ENCODE measurements around the gene RFC3.

The RFC3 gene

DNA sequence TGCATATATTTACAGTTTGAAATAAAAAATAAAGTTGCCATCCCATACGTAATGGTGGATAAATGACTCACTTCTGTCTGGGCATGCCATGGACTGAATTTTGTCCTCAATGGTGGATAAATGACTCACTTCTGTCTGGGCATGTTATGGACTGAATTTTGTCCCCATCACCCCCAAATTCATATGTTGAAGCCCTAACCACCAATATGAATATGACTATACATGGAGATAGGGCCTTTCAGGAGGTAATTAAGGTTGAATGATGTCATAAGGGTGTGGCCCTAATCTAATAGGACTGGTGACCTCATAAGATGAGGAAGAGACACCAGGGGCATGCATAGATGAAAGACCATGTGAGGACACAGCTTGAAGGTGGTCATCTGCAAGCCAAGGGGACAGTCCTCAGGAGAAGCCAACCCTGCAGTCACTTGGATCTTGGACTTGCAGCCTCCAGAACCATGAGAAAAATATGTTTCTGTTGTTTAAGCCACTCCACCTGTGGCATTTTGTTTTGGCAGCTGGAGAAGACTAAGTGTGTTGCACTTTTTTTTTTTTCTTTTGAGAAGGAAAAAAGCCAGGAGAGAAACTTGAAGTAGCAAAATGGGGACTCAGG, 41.8 kb downstream of the RFC3 start:
- Histone ChIP-seq H3K4me3 (replicated peaks; ENCODE audit: insufficient read depth, low read length) (no peak overlapping the region), H3K27ac (replicated peaks) (no peak overlapping the region), H3K27me3 (ENCODE audit: insufficient read depth, poor library complexity, severe bottlenecking) (no peaks in the 10 kb centered on the region)
- no peak for DNase-seq (ENCODE audit: low read depth in 1 of 2, low spot score in 1 of 2)
- TF ChIP-seq, protein P1, sequence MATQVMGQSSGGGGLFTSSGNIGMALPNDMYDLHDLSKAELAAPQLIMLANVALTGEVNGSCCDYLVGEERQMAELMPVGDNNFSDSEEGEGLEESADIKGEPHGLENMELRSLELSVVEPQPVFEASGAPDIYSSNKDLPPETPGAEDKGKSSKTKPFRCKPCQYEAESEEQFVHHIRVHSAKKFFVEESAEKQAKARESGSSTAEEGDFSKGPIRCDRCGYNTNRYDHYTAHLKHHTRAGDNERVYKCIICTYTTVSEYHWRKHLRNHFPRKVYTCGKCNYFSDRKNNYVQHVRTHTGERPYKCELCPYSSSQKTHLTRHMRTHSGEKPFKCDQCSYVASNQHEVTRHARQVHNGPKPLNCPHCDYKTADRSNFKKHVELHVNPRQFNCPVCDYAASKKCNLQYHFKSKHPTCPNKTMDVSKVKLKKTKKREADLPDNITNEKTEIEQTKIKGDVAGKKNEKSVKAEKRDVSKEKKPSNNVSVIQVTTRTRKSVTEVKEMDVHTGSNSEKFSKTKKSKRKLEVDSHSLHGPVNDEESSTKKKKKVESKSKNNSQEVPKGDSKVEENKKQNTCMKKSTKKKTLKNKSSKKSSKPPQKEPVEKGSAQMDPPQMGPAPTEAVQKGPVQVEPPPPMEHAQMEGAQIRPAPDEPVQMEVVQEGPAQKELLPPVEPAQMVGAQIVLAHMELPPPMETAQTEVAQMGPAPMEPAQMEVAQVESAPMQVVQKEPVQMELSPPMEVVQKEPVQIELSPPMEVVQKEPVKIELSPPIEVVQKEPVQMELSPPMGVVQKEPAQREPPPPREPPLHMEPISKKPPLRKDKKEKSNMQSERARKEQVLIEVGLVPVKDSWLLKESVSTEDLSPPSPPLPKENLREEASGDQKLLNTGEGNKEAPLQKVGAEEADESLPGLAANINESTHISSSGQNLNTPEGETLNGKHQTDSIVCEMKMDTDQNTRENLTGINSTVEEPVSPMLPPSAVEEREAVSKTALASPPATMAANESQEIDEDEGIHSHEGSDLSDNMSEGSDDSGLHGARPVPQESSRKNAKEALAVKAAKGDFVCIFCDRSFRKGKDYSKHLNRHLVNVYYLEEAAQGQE (IDR thresholded peaks at IDR 0.05; ENCODE audit: insufficient replicate concordance, low read depth), result no peak
- TF ChIP-seq, protein P2, sequence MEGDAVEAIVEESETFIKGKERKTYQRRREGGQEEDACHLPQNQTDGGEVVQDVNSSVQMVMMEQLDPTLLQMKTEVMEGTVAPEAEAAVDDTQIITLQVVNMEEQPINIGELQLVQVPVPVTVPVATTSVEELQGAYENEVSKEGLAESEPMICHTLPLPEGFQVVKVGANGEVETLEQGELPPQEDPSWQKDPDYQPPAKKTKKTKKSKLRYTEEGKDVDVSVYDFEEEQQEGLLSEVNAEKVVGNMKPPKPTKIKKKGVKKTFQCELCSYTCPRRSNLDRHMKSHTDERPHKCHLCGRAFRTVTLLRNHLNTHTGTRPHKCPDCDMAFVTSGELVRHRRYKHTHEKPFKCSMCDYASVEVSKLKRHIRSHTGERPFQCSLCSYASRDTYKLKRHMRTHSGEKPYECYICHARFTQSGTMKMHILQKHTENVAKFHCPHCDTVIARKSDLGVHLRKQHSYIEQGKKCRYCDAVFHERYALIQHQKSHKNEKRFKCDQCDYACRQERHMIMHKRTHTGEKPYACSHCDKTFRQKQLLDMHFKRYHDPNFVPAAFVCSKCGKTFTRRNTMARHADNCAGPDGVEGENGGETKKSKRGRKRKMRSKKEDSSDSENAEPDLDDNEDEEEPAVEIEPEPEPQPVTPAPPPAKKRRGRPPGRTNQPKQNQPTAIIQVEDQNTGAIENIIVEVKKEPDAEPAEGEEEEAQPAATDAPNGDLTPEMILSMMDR (IDR thresholded peaks at IDR 0.05; ENCODE audit: insufficient read depth, low read length), result no peak
- TF ChIP-seq SPI1 (IDR thresholded peaks at IDR 0.05; ENCODE audit: borderline replicate concordance, low read depth) (no peak), GABPA (IDR thresholded peaks at IDR 0.05; ENCODE audit: low read depth) (no peak), POLR2AphosphoS5 (IDR thresholded peaks at IDR 0.05; ENCODE audit: low read depth) (no peak)

DNA sequence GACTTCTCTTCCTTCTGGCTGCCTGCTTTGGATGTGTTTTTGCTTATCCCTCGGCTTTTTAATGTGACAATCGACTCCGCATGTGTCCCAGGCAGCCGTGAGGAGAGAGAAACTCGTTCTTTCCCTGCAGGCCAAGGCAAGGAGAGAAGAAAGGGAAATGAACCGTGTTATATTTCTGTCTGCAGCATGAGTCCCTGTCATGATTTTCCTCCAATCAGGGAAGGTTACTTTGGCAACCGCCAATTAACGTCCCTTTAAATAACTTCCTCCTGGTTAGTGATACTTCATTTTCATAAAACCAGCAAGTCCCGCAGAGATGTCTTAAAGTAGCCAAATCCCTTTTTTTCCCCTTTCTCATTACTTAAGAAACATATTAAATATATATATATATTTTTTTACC, 42.6 kb downstream of the RFC3 start:
- no peak overlapping the region for H3K27ac ChIP-seq (replicated peaks)
- TF ChIP-seq GABPA (IDR thresholded peaks at IDR 0.05; ENCODE audit: low read depth) (no peak), SPI1 (IDR thresholded peaks at IDR 0.05; ENCODE audit: borderline replicate concordance, low read depth) (no peak), POLR2AphosphoS5 (IDR thresholded peaks at IDR 0.05; ENCODE audit: low read depth) (no peak)
- TF ChIP-seq, protein P2 (IDR thresholded peaks at IDR 0.05; ENCODE audit: insufficient read depth, low read length), result no peak
- TF ChIP-seq, protein P1 (IDR thresholded peaks at IDR 0.05; ENCODE audit: insufficient replicate concordance, low read depth), result no peak
- no peak overlapping the region for H3K4me3 ChIP-seq (replicated peaks; ENCODE audit: insufficient read depth, low read length)
- H3K27me3 ChIP-seq (ENCODE audit: insufficient read depth, poor library complexity, severe bottlenecking), result no peaks in the 10 kb centered on the region
- DNase-seq (ENCODE audit: low read depth in 1 of 2, low spot score in 1 of 2), result no peak

DNA sequence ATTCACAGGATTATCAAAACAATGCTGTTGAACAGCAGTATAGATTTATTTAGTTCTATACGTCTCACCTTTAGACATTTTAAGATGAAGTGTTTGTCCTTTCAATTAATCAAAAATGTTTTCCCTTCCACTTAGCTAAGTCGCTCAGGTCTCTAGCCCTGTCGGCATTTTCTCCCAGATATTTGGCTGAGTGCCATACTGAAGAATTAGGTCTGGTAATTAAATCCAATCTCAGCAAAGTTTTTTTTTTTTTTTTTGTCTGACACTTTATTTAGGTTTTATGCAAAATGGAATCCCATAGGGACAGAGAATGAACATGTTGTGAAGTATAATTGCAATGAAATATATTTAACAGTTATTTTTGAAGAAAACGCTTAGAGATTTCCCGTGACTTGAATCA, 44.1 kb downstream of the RFC3 start:
- TF ChIP-seq SPI1 (IDR thresholded peaks at IDR 0.05; ENCODE audit: borderline replicate concordance, low read depth) (no peak), GABPA (IDR thresholded peaks at IDR 0.05; ENCODE audit: low read depth) (no peak)
- TF ChIP-seq, protein P1 (IDR thresholded peaks at IDR 0.05; ENCODE audit: insufficient replicate concordance, low read depth), result no peak
- TF ChIP-seq, protein P2 (IDR thresholded peaks at IDR 0.05; ENCODE audit: insufficient read depth, low read length), result no peak
- no peak overlapping the region for H3K4me3 ChIP-seq (replicated peaks; ENCODE audit: insufficient read depth, low read length)
- H3K27me3 ChIP-seq (ENCODE audit: insufficient read depth, poor library complexity, severe bottlenecking), result no peaks in the 10 kb centered on the region
- no peak overlapping the region for H3K27ac ChIP-seq (replicated peaks)
- no peak for DNase-seq (ENCODE audit: low read depth in 1 of 2, low spot score in 1 of 2)
